HL-60 (cell line): ENCODE measurements around the gene MYO7A.

Source experiments
- DNase-seq, 2 experiments: peaks; one replicate each; pipeline ENCODE4 v3.0.0-alpha.2; 2010 to 2020; ENCODE audit warnings: low read depth in 1 of 2, low spot score in 1 of 2
- H3K27ac ChIP-seq: fragments of 250-450 bp; sonication (Bioruptor Pico); replicated peaks from 2 replicates; pipeline ENCODE4 v1.5.1; 2020; ENCODE audit warnings: mild to moderate bottlenecking, moderate library complexity
- H3K27me3 ChIP-seq: fragments of 250-450 bp; sonication (Bioruptor Pico); 2 replicates; pipeline ENCODE4 v1.5.1; 2021; ENCODE audit warnings: mild to moderate bottlenecking, moderate library complexity; ENCODE audit not compliant: insufficient read depth, poor library complexity, severe bottlenecking
- H3K4me3 ChIP-seq: replicated peaks from 2 replicates; pipeline ENCODE4 v1.5.1; 2011; ENCODE audit warnings: mild to moderate bottlenecking, control low read depth, low read length; ENCODE audit not compliant: insufficient read depth
- CTCF ChIP-seq: IDR thresholded peaks from one replicate; pipeline ENCODE4 v1.5.1; 2011; ENCODE audit warnings: low read length, control low read depth, inconsistent platforms; ENCODE audit not compliant: insufficient read depth
- GABPA ChIP-seq: IDR thresholded peaks from 2 replicates; pipeline ENCODE4 v1.6.1; 2012; ENCODE audit warnings: low read depth
- POLR2AphosphoS5 ChIP-seq: IDR thresholded peaks from 2 replicates; pipeline ENCODE4 v1.6.1; 2012; ENCODE audit warnings: low read depth
- REST ChIP-seq: IDR thresholded peaks from 2 replicates; pipeline ENCODE4 v1.6.1; 2012; ENCODE audit warnings: low read depth; ENCODE audit not compliant: insufficient replicate concordance
- SPI1 ChIP-seq: IDR thresholded peaks from 2 replicates; pipeline ENCODE4 v1.6.1; 2012; ENCODE audit warnings: low read depth, mild to moderate bottlenecking, borderline replicate concordance

MYO7A gene

GRCh38 chr11:77167791-77168190 lies 39.7 kb downstream of the MYO7A start:
- Histone ChIP-seq H3K27me3 (no peaks in the 10 kb centered on the region), H3K4me3 (no peak overlapping the region), H3K27ac (no peak overlapping the region)
- no peak for TF ChIP-seq POLR2AphosphoS5
- no peak for TF ChIP-seq GABPA
- no peak for TF ChIP-seq SPI1
- no peak for TF ChIP-seq REST
- no peak for TF ChIP-seq CTCF
- DNase-seq, result no peak

GRCh38 chr11:77170107-77170506 lies 42.1 kb downstream of the MYO7A start:
- Histone ChIP-seq H3K27me3 (no peaks in the 10 kb centered on the region), H3K27ac (no peak overlapping the region), H3K4me3 (no peak overlapping the region)
- TF ChIP-seq POLR2AphosphoS5 (no peak), GABPA (no peak)
- DNase-seq, result no peak

- no peak for DNase-seq
- no peak overlapping the region for H3K27ac ChIP-seq
- TF ChIP-seq SPI1, result no peak
- no peak for TF ChIP-seq CTCF
- no peak for TF ChIP-seq REST
- no peak for TF ChIP-seq GABPA
- TF ChIP-seq POLR2AphosphoS5, result no peak
- no peaks in the 10 kb centered on the region for H3K27me3 ChIP-seq
- no peak overlapping the region for H3K4me3 ChIP-seq
Measured at GRCh38 chr11:77171254-77171653, 43.2 kb downstream of the MYO7A start.

- no peak for TF ChIP-seq SPI1
- no peak for TF ChIP-seq GABPA
- TF ChIP-seq POLR2AphosphoS5, result no peak
- no peak for TF ChIP-seq REST
- no peak for TF ChIP-seq CTCF
- Histone ChIP-seq H3K27ac (no peak overlapping the region), H3K4me3 (no peak overlapping the region), H3K27me3 (no peaks in the 10 kb centered on the region)
- no peak for DNase-seq
Measured at GRCh38 chr11:77171885-77172665, 44.0 kb downstream of the MYO7A start.
